Stimulated activated naive CD8-positive, alpha-beta T cell treated with anti-CD3 and anti-CD28 coated beads, Interleukin-15, Interleukin-2, amounts not matched to agents 100 ng/mL and 50 ng/mL, for 24 hours (primary cell): ENCODE data around the gene PRDM11.

Experiments used
- H3K27ac Mint-ChIP-seq: one replicate; pipeline ENCODE4 v1.8.0; 2021; ENCODE audit warnings: mild to moderate bottlenecking, mixed read lengths
- H3K27me3 Mint-ChIP-seq: one replicate; pipeline ENCODE4 v1.8.0; 2021; ENCODE audit warnings: mixed read lengths
- H3K36me3 Mint-ChIP-seq: one replicate; pipeline ENCODE4 v1.8.0; 2021; ENCODE audit warnings: low read depth, mixed read lengths
- H3K4me1 Mint-ChIP-seq: one replicate; pipeline ENCODE4 v1.8.0; 2021; ENCODE audit warnings: low read depth, mixed read lengths
- H3K4me3 Mint-ChIP-seq: one replicate; pipeline ENCODE4 v1.8.0; 2021; ENCODE audit warnings: mild to moderate bottlenecking, mixed read lengths
- H3K9me3 Mint-ChIP-seq: one replicate; pipeline ENCODE4 v1.8.0; 2021; ENCODE audit warnings: mixed read lengths

Gene PRDM11

GRCh38 chr11:45272701-45273100, 126.3 kb downstream of the PRDM11 start:
- Mint-ChIP-seq H3K9me3 (no peaks in the 10 kb centered on the region), H3K36me3 (no peaks in the 10 kb centered on the region), H3K27me3 (peaks cover 67% of the 10 kb centered on the region), H3K4me1 (no peaks in the 10 kb centered on the region), H3K27ac (no peak overlapping the region), H3K4me3 (no peak overlapping the region)

GRCh38 chr11:45273509-45273908, 127.1 kb downstream of the PRDM11 start:
- H3K9me3 Mint-ChIP-seq, result no peaks in the 10 kb centered on the region
- H3K4me1 Mint-ChIP-seq, result no peaks in the 10 kb centered on the region
- no peaks in the 10 kb centered on the region for H3K36me3 Mint-ChIP-seq
- peaks cover 69% of the 10 kb centered on the region for H3K27me3 Mint-ChIP-seq
- no peak overlapping the region for H3K4me3 Mint-ChIP-seq
- no peak overlapping the region for H3K27ac Mint-ChIP-seq

GRCh38 chr11:45274206-45274605, 127.8 kb downstream of the PRDM11 start:
- Mint-ChIP-seq H3K27me3 (peaks cover 63% of the 10 kb centered on the region), H3K9me3 (no peaks in the 10 kb centered on the region), H3K36me3 (no peaks in the 10 kb centered on the region), H3K4me3 (no peak overlapping the region), H3K4me1 (no peaks in the 10 kb centered on the region), H3K27ac (no peak overlapping the region)

GRCh38 chr11:45275828-45276227, 129.4 kb downstream of the PRDM11 start:
- Mint-ChIP-seq H3K9me3 (peaks cover 6% of the 10 kb centered on the region), H3K27ac (no peak overlapping the region), H3K4me3 (no peak overlapping the region), H3K36me3 (no peaks in the 10 kb centered on the region), H3K27me3 (peaks cover 59% of the 10 kb centered on the region), H3K4me1 (no peaks in the 10 kb centered on the region)

- Mint-ChIP-seq H3K4me1 (no peaks in the 10 kb centered on the region), H3K4me3 (no peak overlapping the region), H3K27ac (no peak overlapping the region), H3K9me3 (peaks cover 6% of the 10 kb centered on the region), H3K27me3 (peaks cover 54% of the 10 kb centered on the region), H3K36me3 (no peaks in the 10 kb centered on the region)
These were observed 132.3 kb downstream of the PRDM11 start for GRCh38 chr11:45278714-45279113.

- peaks cover 6% of the 10 kb centered on the region for H3K9me3 Mint-ChIP-seq
- H3K4me1 Mint-ChIP-seq, result no peaks in the 10 kb centered on the region
- peaks cover 57% of the 10 kb centered on the region for H3K27me3 Mint-ChIP-seq
- no peak overlapping the region for H3K4me3 Mint-ChIP-seq
- H3K27ac Mint-ChIP-seq, result no peak overlapping the region
- no peaks in the 10 kb centered on the region for H3K36me3 Mint-ChIP-seq
These were observed 133.2 kb downstream of the PRDM11 start for GRCh38 chr11:45279645-45280044.

- Mint-ChIP-seq H3K9me3 (peaks cover 6% of the 10 kb centered on the region), H3K27ac (no peak overlapping the region), H3K36me3 (no peaks in the 10 kb centered on the region), H3K4me3 (no peak overlapping the region), H3K27me3 (peaks cover 59% of the 10 kb centered on the region), H3K4me1 (no peaks in the 10 kb centered on the region)
These were observed 134.0 kb downstream of the PRDM11 start for GRCh38 chr11:45280449-45280848.

GRCh38 chr11:45282081-45282480, 135.6 kb downstream of the PRDM11 start:
- H3K4me3 Mint-ChIP-seq, result no peak overlapping the region
- H3K36me3 Mint-ChIP-seq, result no peaks in the 10 kb centered on the region
- H3K27ac Mint-ChIP-seq, result no peak overlapping the region
- peaks cover 6% of the 10 kb centered on the region for H3K9me3 Mint-ChIP-seq
- H3K4me1 Mint-ChIP-seq, result no peaks in the 10 kb centered on the region
- H3K27me3 Mint-ChIP-seq, result peaks cover 63% of the 10 kb centered on the region
